ENCODE results near the gene MIS18A.
"Not testable (repeated sequence)": the region's sequence is repeated elsewhere in the genome, so short reads cannot be mapped to it uniquely, and the experiment has no call there.

The MIS18A gene

GRCh38 chr21:32312976-32313375 is 34.1 kb upstream of the MIS18A start:
- DNase-seq (ENCODE audit: insufficient read length, low spot score) = no peak
- no peak for TF ChIP-seq CTCF (IDR thresholded peaks at IDR 0.05; ENCODE audit: insufficient read depth, missing control alignments)
- FAIRE-seq = no peak

GRCh38 chr21:32312326-32312725 is 33.5 kb upstream of the MIS18A start:
- DNase-seq (ENCODE audit: insufficient read length, low spot score) = no peak
- no peak for FAIRE-seq
- no peak for TF ChIP-seq CTCF (IDR thresholded peaks at IDR 0.05; ENCODE audit: insufficient read depth, missing control alignments)

DNA sequence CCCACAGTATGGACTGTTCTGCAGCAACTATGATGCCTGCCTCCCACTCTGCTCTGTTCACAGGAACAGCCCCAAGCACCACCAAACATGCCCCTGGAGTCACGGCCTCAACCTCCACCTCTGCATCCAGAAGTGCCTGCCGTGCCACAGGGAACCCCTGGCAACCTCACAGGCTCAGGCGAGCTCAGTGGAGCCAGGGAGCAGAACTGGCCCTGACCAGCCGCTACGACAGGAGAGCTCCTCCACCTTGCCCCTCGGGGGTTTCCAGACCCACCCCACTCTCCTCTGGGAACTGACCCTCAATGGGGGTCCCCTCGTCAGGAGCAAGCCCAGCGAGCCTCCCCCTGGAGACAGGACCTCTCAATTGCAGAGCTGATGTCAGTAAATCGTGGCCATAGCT is 32.8 kb upstream of the MIS18A start:
- TF ChIP-seq CTCF (IDR thresholded peaks at IDR 0.05; ENCODE audit: insufficient read depth, missing control alignments) = no peak
- FAIRE-seq (no peak), DNase-seq (ENCODE audit: insufficient read length, low spot score) (no peak)

- FAIRE-seq; DNase-seq (ENCODE audit: insufficient read length, low spot score): not testable (repeated sequence)
Measured at GRCh38 chr21:32310976-32311375, 32.1 kb upstream of the MIS18A start.

DNA sequence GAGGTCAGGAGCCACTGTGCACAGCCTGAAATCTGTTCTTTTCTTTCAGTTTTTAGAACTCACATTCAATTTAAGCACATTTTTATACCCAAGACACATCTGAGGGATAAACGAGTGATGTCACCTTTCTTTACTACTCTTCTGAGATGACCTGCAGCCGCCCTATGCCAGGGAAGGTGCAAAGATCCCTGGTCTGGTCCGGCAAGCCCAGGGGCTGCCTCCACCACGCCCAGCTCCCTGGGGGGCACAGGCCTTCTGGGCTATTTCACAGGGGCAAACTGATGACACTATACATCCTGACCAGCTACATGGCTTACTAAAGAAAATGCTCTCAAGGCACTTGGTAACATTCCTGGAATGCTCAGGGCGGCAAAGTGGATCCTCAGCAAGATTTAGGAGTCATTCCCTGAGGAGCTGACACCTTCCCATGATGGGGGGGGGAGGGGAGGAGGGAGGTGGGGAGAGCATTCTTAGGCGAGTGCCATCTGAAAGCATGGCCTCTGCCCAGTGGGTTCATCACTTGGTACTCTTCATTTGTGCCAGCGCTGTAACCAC is 31.1 kb upstream of the MIS18A start:
- no peak for TF ChIP-seq CTCF (IDR thresholded peaks at IDR 0.05; ENCODE audit: insufficient read depth, missing control alignments)
- FAIRE-seq (no peak), DNase-seq (ENCODE audit: insufficient read length, low spot score) (no peak)

DNA sequence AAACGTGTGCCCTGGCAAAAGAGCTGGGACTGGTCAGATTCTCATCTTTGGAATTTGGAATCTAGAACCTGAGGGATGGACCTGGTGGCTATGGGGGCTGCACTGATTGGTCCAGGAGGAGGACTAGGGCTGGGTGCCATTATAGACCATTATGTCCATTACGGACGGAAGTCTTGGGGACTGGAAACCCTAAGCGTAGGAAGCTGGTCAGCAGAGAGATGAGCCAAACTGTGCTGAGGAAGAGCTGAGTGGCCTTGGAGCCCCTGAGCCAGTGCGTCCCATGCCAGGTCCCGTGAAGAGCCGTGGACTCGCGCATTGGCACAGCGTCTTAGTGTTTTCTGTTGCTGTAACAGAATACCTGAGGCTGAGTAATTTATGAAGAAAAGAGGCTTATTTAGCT is 29.8 kb upstream of the MIS18A start:
- no peak for DNase-seq (ENCODE audit: insufficient read length, low spot score)
- TF ChIP-seq CTCF (IDR thresholded peaks at IDR 0.05; ENCODE audit: insufficient read depth, missing control alignments) = no peak
- FAIRE-seq = no peak

DNA sequence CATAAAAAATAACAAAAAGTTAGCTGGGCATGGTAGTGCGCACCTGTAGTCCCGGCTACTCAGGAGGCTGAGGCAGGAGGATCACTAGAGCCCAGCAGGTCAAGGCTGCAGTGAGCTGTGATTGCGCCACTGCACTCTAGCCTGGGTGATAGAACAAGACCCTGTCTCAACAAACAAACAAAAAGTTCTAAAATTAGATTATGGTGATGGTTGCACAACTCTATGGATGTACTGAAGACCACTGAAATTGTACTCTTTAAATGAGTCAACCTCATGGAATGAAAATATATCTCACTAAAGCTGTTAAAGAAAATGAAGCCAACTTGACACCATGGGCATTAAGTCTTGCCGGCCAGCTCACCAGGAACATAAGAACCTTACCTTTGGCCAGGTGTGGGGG is 28.9 kb upstream of the MIS18A start:
- FAIRE-seq (no peak), DNase-seq (ENCODE audit: insufficient read length, low spot score) (no peak)
- TF ChIP-seq CTCF (IDR thresholded peaks at IDR 0.05; ENCODE audit: insufficient read depth, missing control alignments) = no peak
